GM12875 (cell line): Measurements from ENCODE around the gene PRPF39.

Experiments
- H3K4me3 ChIP-seq: one replicate; pipeline ENCODE4 v1.5.1; 2011; ENCODE audit warnings: low read depth, low read length, control low read depth
- CTCF ChIP-seq: IDR thresholded peaks from 2 replicates; pipeline ENCODE4 v1.5.1; 2011; ENCODE audit warnings: low read depth, mild to moderate bottlenecking, control low read depth, inconsistent platforms, low read length, moderate library complexity, borderline replicate concordance; ENCODE audit not compliant: insufficient read depth

Gene PRPF39

DNA sequence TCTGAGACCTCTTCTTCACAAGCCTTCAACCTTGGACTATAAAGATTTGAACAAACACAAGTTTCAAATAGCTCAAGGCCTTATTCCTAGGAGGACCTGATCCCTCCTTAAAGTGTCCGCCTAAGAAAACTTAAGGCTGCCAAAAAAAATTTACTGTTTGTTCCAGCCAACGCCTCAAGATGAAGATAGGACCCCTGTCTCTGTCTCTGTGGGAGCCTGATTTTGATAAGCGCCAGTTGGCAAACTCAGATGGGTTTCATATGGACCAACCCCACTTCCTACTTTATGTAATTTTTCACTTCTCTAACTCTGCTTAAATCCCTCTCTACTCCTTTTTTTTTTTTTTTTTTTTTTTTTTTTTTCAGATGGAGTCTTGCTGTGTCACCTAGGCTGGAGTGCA lies 39.4 kb downstream of the PRPF39 start:
- no peak for TF ChIP-seq CTCF
- no peak overlapping the region for H3K4me3 ChIP-seq

DNA sequence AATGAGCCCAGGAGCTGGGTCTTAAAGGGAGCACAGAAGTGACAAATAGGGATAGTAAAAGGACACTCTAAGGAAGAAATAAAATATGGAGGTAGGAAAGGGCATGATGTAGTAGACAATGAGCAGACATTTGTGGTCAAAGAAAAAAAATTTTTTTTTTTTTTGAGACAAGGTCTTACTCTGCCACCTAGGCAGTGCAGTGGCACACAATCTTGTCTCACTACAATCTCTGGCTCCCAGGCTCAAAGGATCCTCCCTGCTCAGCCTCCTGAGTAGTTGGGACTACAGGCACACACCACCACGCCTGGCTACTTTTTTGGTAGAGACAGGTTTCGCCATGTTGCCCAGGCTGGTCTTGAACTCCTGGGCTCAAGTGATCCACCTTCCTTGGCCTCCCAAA lies 41.8 kb downstream of the PRPF39 start:
- no peak overlapping the region for H3K4me3 ChIP-seq
- no peak for TF ChIP-seq CTCF

DNA sequence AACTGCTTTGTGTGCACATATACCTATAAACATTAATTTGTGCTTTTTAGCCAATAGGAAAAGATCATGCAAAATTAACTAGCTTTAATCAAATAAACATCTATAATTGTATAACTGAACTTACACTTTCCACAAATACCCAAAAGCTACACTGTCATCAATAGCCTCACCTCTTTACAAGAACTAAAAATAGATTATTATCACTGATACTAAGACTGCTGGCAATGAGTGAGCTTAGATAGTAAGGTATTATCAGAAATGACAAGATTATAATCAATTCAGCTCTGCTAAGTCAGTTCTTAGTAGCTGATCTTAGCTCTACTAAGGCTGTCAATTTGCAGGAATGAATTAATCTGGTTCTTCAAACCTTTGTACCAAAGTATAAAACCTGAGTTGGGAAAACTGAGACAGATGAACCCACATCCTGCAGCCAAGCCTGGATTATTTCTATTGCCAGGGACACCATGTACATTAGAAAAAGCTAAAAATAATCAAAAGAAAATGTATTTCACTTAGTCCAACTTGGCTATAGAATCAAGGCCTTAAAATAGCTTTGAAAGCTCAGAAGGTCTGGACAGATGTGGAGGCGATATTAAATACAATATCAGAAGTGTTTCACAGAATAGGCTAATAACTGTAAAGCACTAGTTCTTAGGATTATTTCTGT lies 45.2 kb downstream of the PRPF39 start:
- no peak for TF ChIP-seq CTCF
- no peak overlapping the region for H3K4me3 ChIP-seq

GRCh38 chr14:45133683-45134050 lies 49.8 kb downstream of the PRPF39 start:
- TF ChIP-seq CTCF, result no peak
- peak overlapping the region; percentile 82 for H3K4me3 ChIP-seq

DNA sequence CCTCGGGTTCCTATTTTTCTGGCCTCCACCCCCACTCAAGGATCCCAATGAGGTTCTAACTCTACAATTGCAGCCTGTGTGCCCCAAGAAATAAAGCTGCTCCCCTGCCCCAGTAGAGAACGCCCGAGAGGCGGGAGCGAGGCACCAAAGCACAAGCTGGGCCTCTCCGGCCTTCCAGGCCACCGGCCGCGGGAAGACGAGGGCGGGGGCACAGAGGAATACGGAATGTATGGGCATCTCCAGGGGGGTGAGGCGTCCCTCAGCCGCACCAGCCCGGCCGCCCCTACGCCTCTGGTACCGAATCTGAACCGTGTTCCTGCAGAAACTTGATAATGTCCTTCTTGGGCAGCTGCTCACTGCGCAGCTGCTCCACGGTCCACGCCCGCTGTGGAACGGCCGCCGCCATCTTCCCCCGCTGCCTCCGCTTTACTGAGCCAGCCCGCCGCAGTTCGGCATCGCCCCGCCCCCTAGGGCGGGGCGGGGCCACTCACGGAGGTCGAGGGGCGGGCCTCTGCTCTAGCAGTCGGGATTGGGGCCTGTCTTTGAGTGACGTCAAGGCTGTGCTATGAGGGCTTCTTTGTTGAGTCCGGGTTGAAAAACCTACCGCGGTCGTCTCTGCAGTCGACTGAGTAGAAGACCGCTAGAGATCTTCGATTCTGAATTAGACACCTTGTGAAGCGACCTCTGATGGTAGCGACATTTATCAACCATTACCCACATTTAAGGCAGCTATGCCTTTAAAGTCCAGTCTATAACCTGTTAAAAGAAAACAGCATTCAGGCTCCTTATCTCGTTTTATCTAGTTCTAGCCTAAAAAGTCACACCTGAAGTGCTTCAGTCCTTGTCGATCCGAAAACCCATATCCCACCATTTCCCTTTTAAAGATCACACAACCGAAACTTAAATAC lies 50.4 kb downstream of the PRPF39 start, which contains the start of gene FKBP3:
Gene FKBP3, minus strand, starts transcription at position 431 of the 908 bp plus-strand sequence. Its CDS starts 25 bp downstream, at position 406.
- TF ChIP-seq CTCF, result peak; percentile 22; the same call in 1 of the 2 replicates
- H3K4me3 ChIP-seq, result peak within 1 kb of the TSS; percentile 82

- no peak for TF ChIP-seq CTCF
- H3K4me3 ChIP-seq, result peak overlapping the region; percentile 48
Observed at GRCh38 chr14:45135156-45135555, 51.2 kb downstream of the PRPF39 start.
